Midbrain (tissue), 1 donor: Measurements from ENCODE around the gene YLPM1.

Source experiments
- DNase-seq: peaks from one replicate; lab custom pipeline; 2025; lab: John Stamatoyannopoulos, UW

The YLPM1 gene

DNA sequence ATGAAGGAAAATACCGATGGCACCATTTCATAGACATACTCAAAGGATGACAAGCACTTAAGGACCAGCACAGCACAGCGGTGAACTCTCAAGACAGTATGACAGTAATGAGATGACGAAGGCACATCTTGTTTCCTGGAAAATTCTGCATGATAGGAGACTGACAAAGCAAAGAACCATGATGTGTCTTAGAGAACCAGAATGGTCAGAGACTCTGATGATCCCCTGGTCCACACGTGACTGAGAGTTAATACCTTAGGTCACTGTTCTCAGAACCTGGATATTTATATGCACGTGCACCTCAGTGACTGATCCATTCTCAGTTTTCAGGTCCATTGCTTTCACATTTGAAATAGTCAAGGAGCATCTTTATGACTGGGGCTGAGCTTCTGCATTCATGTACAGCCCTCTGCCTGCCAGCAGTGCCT lies 77.5 kb downstream of the YLPM1 start:
- DNase-seq: no peak

DNA sequence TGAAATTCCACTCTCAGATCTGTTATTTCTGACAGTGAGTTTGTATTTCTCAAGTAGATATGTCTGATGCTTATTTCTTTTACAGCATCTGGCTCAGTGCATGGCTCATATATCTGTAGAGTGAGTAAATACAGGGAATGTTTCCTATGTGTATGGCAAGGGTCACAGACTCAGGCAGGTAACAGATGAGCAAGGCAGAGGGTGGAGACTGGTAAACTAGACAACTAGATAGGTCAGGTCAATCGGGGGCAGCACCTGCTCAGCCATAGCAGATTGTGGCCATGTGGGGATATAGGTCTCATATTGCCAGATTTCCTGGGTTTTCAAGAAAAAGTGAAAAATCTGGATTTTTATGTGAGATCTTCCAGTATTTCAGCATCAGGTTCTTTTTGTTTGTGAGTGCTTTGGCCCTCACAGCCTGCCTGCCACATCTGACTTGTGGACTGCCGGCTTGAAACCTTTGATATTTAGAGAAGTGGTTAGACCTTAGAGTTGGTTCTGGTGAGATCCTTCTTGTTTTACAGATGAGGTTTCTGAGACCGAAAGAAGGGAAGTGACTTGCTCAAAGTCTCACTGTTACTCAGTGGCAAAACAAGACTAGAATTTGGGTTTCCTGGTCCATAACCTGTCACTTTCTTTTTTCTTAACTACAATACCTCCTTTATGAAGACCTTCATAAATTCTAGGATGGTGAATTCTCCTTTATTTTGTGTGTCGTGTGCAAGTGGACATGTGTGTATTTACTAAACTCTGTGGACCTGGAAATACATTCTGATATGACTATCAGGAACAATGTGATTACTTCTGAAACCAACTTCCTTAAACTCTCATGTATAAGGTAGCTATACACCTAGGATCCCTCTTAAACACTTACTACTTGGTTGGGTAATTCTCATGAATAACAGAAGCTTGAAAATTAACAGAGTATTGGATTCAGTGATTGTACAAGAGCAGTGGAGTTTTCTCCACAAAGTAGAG lies 78.4 kb downstream of the YLPM1 start:
- no peak for DNase-seq

GRCh38 chr14:74843653-74844052 lies 80.5 kb downstream of the YLPM1 start:
- no peak for DNase-seq

DNA sequence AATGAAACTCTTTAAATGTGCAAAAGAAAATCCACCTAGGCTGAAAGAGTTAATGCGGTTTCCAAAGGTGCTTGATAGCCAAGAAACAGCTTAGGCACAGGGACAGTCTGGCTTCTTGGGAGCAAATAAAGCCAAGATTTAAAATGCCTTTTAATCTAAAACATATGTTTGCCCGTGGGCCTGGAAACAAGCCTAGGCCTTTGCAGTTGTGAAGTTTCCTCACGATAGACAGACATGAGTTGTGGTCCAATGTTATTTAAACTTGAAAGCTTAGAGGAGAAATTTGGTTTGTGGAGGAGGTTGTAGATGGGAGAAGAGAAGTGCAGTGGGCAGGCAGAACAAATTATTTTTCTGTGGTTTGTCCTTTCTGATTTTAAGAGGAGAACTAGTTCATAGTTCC lies 83.1 kb downstream of the YLPM1 start:
- no peak for DNase-seq

- DNase-seq: no peak
These were observed 84.0 kb downstream of the YLPM1 start for GRCh38 chr14:74846968-74847665.

- DNase-seq: no peak
These were observed 85.7 kb downstream of the YLPM1 start for GRCh38 chr14:74848768-74849167.

- no peak for DNase-seq
These were observed 89.9 kb downstream of the YLPM1 start for GRCh38 chr14:74852922-74853530.

- no peak for DNase-seq
These were observed 90.5 kb downstream of the YLPM1 start for GRCh38 chr14:74853581-74853980.

GRCh38 chr14:74855021-74855420 lies 91.9 kb downstream of the YLPM1 start:
- DNase-seq: no peak

- DNase-seq: no peak
These were observed 92.8 kb downstream of the YLPM1 start for GRCh38 chr14:74855945-74856344.

GRCh38 chr14:74856366-74856765 lies 93.2 kb downstream of the YLPM1 start:
- DNase-seq: no peak

- DNase-seq: no peak
These were observed 94.9 kb downstream of the YLPM1 start for GRCh38 chr14:74858022-74858421.

DNA sequence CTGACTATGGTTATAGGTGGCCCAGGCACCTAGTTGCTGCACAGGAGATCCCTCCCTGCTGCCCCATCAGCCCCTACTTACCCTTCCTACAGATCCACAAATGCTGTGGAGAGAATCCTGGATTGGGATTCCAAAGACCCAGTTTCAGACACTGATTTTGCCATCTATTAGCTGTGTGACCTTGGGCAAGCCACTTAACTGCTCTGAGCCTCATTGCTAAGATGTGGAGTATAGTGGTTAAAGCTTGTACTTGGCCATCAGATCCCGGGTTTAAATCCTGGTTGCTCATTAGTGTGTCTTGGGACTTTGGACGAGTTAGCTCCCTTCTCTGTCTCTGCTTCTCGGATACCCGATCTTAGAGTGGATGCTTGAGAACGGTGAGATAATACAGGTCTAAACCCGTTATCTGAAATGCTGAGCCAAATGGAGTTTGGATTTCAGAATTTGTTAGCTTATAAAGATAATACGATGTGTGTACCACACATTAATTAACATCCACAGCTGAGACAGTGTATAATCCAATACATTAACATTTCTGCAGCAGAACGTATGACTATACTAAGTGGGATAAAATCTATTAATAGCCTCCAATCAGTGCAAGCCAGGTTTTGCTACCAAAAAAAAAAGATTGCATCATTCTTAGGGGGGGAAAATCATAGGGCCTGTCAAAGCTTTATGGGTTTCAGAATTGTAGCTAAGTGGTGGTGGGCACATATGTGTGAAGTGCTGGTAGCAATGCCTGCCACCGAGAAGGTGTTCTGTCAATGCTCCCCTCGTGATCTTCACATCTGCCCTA lies 96.8 kb downstream of the YLPM1 start:
- DNase-seq: no peak

DNA sequence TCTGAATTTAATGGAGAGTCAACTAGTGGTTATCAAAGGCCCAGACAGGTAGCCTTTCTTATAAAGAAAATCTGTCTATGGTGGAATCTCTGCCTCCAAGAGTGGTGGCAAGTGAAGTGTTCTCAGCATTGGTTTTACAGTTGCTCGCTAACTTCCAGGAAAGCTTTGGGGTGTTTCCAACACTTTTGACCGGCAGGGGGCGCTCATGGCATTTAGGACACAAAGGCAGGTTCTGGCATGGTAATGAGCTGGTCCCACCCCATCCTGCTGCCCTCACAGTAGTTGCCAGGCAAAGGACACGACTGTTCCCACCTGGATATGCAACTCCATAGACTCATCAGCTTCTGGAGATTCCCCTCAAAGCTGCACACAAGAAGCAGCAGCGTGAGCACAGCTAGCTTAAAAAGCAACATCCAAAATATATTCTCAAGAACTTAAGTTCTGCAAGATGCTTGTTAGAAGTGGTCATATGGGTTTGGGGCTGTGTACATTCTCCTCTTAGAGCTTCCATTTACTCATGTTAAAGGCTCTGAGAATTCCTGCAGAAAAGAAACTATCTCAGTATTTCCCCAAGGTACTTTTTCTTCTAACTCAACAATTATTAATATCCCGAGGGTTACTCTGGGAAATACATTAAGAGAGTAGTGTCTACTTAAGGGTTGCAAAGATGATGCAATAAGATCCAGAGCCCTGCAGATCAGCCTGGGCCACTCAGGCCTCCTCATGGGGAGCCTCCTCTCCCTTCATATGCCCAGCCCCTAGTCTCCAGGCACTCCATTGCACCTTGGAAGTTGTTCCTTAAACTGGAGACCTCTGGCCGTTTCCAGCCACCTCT lies 98.0 kb downstream of the YLPM1 start:
- peak; percentile 90 for DNase-seq

- DNase-seq: no peak
These were observed 98.6 kb downstream of the YLPM1 start for GRCh38 chr14:74861734-74862090.

DNA sequence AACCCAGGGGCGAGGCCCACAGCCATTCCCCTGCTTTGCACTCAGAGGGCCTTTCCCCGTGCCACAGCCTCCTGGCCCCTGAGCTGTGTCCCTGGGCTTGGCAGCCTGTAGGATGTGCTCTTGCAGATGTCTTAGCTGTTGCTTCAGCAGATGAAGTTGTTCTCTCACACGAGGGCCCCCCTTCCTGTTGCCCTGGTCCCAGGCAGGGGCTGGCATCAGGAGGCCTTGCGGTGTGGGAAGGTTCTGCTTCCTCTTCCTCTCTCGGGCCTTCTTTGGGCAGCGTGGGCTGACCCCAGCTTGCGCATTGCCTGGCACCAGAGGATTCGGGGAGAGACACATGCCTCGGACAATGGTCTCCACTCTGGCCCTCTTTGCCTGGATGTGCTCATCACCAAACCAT lies 100.2 kb downstream of the YLPM1 start:
- DNase-seq: peak; percentile 44

DNA sequence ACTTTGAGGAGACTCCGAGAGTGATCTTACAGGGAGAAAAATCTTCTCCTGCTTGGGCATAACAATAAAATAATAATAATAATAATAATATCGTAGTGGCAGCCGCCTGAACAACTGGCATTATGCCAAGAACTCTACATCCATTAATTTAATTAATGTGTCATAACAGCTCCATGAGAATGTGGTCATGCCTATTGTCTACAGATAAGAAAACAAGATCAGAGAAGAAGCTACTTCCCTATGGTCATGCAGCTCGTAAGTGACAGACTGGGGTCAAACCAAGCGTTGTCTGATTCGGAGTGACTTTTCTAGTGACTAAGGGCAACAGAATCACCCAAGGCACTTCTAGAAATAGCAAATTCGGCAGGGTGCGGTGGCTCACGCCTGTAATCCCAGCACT lies 101.1 kb downstream of the YLPM1 start:
- DNase-seq: no peak

DNA sequence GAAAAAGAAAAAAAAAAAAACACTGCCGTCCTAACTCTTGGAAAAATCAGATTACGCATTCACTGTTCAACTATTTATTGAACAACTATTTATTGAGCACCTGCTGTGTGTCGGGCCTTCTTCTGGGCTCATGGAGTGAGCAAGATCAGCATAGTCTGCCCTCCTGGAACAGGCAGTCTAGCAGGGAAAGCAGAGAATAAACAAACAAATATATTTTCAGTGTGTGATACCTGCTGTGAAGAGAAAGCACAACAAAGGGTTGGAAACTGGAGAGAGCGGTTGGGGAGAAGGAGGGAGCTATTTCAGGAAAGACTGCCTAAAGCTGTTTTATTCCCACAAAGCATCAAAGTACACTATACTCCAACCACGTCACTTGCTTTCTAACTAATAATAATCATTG lies 102.0 kb downstream of the YLPM1 start:
- DNase-seq: no peak

- no peak for DNase-seq
These were observed 103.7 kb downstream of the YLPM1 start for GRCh38 chr14:74866708-74867389.

DNA sequence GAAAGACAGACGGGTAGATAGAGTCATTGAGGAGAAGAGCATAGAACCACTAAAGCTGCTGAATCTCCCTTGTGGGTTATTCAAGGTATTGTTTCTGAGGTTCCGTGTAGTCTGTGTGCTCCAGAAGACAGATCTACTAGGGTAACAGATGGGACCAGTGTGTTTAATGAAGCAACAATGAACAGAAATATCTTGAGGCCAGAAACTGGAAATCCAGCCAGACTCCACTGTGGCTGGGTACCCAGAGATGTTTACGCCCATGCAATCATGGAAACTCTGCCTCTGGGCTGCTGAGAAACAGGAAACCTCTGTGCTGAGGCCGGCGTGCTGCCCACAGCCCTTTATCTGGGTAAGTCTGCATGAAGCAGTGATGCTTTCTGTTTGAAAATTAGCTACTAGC lies 104.6 kb downstream of the YLPM1 start:
- DNase-seq: peak; percentile 63
